OCI-M1 (cell line): Measurements from ENCODE around the gene HOXA13.

Experiments
- DNase-seq: peaks from one replicate; lab custom pipeline; 2025; lab: John Stamatoyannopoulos, UW

The HOXA13 gene

GRCh38 chr7:27199849-27200760, at the start of gene HOXA13:
TSS of gene HOXA13 (minus strand) at chr7:27200091. CDS start at chr7:27200077, 14 bp downstream.
- no peak for DNase-seq

DNA sequence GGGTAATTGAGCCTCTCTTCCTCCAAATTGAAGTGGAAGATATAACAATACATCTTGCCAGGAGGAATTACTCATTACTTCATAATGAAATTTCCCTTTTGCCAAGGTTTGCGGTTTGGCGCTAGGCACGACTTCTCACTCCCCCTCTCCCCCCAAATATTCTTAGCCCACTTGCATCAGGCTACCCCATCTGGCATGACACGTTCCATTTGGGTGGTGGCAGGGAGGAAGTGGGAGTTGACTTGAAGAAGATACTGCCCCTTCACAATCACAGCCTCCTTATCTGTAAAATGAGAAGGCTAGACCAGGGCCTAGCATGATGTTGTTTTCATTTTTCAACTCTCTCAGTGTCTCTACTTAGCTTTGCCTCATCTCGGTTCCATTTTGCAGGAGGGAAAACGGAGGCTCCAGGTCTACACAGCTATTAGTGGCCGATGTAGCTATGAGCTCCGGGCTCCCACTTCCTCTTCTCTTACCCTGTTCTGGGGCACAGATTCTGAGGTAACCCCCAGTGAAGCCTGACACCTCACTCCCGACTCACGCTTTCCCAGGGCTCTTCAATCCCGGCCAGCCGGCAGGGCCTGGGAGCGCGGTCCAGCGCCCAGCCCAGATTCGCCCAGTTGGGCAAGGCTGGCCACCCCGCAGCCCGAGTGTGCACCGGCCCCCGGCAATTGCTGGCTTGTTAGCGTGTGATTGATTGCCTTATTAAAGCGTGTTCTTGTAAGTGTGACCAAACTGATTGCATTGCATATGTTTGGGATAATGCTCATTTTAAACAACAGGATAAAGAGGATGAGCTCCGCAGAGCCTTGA, 49.2 kb upstream of the HOXA13 start:
- DNase-seq, result peak; percentile 5

- no peak for DNase-seq
Observed at GRCh38 chr7:27248427-27248806, 48.5 kb upstream of the HOXA13 start.

GRCh38 chr7:27247452-27248426, 47.8 kb upstream of the HOXA13 start:
- no peak for DNase-seq

DNA sequence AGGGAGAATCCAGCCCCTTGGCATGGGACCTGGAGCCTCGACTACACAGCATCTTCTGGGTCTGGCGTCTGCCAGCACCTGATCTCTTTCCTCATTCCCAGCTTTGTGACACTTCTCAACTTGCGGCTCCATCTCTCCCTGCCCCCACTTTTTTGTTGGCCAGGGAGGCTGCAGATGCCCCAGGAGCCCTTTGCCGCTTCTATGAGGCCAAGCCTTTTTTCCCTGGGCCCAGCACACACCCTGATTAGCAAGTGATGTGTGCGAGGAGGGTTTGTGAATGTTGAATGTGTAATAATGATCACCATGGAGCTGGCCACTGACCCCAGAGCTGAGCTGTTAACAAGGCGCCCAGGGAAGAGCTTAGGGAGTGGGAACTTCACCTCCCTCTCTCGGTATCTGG, 47.1 kb upstream of the HOXA13 start:
- DNase-seq, result no peak

- DNase-seq, result no peak
Observed at GRCh38 chr7:27245798-27246691, 46.2 kb upstream of the HOXA13 start.

DNA sequence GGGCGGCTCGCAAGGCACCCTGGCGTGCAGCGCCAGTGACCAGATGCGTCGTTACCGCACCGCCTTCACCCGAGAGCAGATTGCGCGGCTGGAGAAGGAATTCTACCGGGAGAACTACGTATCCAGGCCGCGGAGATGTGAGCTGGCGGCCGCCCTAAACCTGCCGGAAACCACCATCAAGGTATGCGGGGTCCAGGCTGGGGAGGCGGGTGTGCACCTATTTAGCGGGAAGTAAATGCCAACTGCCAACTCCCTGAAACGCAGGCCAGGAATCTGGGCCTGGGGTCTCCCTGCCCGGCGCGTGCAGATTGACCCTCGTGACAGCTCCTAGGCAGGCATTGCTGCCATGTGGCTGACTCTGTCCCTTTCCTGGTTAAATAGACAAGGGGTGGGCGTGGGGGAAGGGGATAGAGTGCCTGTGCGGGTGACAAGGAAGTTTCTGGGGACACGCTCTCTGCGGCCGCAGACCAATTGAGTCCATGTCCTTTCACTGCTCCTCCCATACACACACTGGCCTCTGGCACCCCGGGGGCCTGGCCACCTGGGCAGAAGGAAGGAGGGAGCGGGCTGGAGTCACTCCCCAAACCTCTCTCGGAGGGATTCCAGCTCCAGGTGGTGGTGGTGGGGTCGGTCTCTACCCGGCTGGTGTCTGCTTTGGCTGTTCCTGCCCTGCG, 45.4 kb upstream of the HOXA13 start:
- no peak for DNase-seq

- no peak for DNase-seq
Observed at GRCh38 chr7:27244488-27245123, 44.7 kb upstream of the HOXA13 start.

DNA sequence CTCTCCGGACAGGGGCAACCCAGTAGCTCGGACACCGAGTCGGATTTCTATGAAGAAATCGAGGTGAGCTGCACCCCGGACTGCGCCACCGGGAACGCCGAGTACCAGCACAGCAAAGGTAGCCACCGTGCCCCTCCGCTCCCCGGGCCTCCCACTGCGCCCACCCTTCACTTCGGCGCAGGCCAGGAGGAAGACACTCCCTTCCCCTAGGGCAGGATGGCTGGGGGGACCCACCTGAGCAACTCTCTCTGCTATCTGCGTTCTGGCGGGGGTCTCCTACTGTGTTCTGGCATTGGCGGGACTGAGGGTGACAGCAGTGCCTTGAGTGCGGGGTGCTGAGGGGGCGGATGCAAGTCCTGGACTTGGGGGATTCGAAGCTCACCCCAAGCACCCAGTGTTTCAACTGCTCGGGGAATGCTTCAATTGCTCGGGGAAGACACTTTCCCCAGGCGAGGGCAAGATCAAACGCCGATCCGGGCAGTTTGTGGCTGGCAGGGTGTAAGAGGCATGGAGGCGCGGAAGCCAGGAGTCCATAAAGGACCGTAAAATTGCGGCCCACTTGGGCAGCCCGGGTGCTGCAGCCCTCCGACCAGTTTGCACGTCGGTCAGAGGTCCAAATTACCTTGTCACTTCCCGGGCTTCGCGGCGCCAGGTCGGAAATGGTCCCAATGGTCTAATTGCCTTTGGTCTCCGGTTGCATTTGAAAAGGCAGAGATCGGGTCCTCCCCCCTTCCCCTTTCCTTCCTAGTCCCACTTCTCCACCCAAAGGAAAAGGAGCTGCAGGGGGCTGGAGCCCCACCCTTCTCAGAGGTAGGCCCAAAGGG, 43.7 kb upstream of the HOXA13 start:
- DNase-seq, result no peak

- DNase-seq, result no peak
Observed at GRCh38 chr7:27242555-27243339, 42.9 kb upstream of the HOXA13 start, which contains the start of gene EVX1. TSS of gene EVX1 (plus strand) at chr7:27242802. CDS start at chr7:27243031, 229 bp downstream.

DNA sequence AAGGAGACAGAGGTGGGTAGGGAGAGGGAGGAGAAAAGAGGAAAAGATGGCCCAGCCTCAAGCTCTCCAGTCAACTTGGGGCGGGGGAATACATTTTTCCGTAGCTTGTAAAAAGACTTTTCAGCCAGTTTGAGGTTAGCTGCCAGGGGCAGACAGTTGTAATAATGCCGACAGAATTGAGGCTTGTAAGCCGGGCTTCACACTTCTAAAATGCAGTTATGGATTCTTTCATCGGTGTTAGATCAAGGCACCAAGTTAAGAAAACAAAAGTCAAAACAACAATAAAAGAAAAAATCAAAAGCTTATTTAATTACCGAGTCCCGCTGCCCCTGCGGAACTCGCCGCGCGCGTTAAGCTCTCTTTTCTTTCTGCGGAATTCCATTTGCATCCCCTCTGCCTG, 42.3 kb upstream of the HOXA13 start:
- DNase-seq, result no peak

DNA sequence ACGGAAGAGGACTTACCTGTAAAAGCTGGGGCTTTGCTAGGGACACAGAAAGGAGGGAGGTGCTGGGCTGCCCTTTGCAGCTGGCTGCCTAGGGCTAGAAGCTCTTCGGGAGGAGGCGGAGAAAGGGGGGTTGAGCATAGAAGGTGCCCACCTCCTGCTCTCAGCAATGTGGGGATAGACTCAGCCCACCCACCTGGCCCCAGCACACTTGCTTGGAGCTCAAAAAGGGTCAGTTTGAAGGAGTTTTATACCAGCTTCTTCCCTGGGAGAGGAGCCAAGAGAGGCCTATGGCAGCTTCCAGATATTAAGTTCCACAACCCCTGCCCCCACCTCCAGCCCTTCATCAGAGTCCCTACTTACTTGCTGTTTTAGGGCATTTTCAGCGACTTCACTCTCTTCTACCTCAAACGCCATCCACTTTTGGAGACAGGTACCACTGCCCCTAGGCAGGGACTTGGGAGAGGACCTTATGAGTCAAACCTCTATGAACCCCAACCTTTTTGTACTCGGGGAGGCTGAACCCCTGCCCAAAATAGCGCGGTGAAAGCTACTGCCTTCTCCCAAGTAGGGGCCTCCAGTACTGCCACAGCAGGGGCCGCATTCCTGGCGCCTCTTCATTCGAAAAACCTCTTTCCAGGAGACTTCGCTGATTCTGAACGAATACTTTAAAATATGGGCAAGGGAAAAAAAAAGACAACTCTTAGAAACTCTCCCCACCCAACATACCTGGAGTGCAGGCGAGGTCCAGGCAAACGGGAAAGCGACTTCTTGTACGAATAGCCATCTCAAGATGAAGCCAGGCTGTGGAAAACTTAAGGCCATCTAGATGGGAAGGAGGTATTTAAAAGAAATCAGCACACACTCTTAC, 41.5 kb upstream of the HOXA13 start:
- DNase-seq, result no peak

DNA sequence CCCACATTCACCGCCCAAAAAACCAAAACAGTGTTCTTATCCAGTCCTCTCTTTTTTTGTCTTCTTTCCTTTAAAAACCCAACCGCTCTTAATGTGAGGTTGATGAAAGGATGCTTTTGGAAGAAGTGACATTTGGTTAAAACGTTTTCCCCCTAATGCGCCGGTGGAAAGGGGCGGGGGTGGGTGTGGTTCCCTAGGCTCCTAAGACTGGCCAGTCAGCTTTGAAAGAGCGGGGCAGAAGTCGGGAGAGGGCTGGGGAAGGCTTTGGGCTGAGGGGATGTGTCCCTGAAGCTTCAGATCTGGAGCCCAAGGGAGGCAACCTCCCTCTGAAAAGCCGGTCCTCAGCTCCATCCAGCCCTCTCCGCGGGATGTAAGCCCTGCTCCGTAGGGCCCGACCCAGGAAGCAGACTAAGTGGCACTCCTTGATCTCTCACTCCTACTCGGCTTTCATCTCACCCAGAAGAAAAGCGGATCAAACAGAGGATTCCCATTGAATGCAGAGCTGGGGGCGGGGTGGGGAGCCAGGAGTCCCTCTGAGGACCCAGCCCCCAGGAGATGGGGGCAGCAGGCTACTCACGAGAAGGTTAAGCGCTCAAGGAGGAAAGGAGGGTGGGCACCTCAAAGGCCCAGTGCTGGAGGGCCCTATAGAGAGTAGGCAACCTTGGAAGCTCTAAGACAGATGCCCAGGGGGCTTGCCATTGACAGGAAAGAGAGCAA, 40.3 kb upstream of the HOXA13 start:
- DNase-seq, result no peak

GRCh38 chr7:27239387-27240014, 39.6 kb upstream of the HOXA13 start:
- no peak for DNase-seq

- no peak for DNase-seq
Observed at GRCh38 chr7:27238979-27239386, 39.1 kb upstream of the HOXA13 start.
